HEK293 (cell line): Measurements from ENCODE around the gene TRPC4.

ENCODE experiments used
- CTCF ChIA-PET: fragments of 350-600 bp; formaldehyde crosslinking; extraction: SDS; loops from one replicate; lab custom pipeline; 2021; ENCODE audit warnings: antibody characterized with exemption; lab: Yijun Ruan, JAX
- POLR2A ChIA-PET: fragments of 300-600 bp; formaldehyde crosslinking; extraction: SDS; loops from one replicate; lab custom pipeline; 2020; ENCODE audit warnings: antibody characterized with exemption, inconsistent platforms; lab: Yijun Ruan, JAX
- H3K27ac ChIP-seq: fragments of 200-500 bp; sonication (Bioruptor generic); 2 replicates; pipeline ENCODE4 v1.5.1; 2014; ENCODE audit warnings: low read depth, low read length, control low read depth, inconsistent platforms; ENCODE audit errors: extremely low read depth
- H3K36me3 ChIP-seq, 2 experiments: fragments of 200-500 bp in 1 of 2; sonication (Bioruptor generic) in 1 of 2; 1 replicate in 1 of 2; 2 replicates in 1 of 2; pipeline ENCODE4 v1.5.1; 2014 to 2017; ENCODE audit warnings: inconsistent platforms in 2 of 2, low read length in 2 of 2; ENCODE audit not compliant: control insufficient read depth in 2 of 2, insufficient read depth in 1 of 2
- H3K4me1 ChIP-seq: fragments of 200-500 bp; sonication (Bioruptor generic); 2 replicates; pipeline ENCODE4 v1.5.1; 2014; ENCODE audit warnings: mild to moderate bottlenecking, low read length, inconsistent platforms; ENCODE audit not compliant: control insufficient read depth, insufficient read depth
- H3K4me3 ChIP-seq: 2 replicates; pipeline ENCODE4 v1.5.1; 2011; ENCODE audit warnings: low read depth, mild to moderate bottlenecking, control low read depth, low read length, moderate library complexity
- H3K9me3 ChIP-seq: fragments of 200-500 bp; sonication (Bioruptor generic); 2 replicates; pipeline ENCODE4 v1.5.1; 2014; ENCODE audit warnings: low read depth, low read length, inconsistent platforms; ENCODE audit not compliant: control insufficient read depth, insufficient read depth
- HOXC10 ChIP-seq: sonication (generic); formaldehyde crosslinking; IDR thresholded peaks from 2 replicates; pipeline ENCODE4 v1.8.1; 2023; ENCODE audit warnings: mild to moderate bottlenecking, missing genetic modification reagents
- OSR2 ChIP-seq: fragments of 450-650 bp; formaldehyde crosslinking; IDR thresholded peaks from 2 replicates; pipeline ENCODE4 v1.5.1; 2016; ENCODE audit warnings: missing biosample characterization, missing genetic modification characterization
- OVOL3 ChIP-seq: fragments of 450-650 bp; formaldehyde crosslinking; IDR thresholded peaks from 2 replicates; pipeline ENCODE4 v1.5.1; 2016; ENCODE audit warnings: missing biosample characterization, missing genetic modification characterization
- PBX3 ChIP-seq: sonication (generic); formaldehyde crosslinking; IDR thresholded peaks from 2 replicates; pipeline ENCODE4 v1.8.1; 2022; ENCODE audit warnings: mild to moderate bottlenecking, moderate library complexity, missing genetic modification reagents
- ZBTB1 ChIP-seq: fragments of 450-650 bp; formaldehyde crosslinking; IDR thresholded peaks from 2 replicates; pipeline ENCODE4 v1.5.1; 2016; ENCODE audit warnings: missing biosample characterization, missing genetic modification characterization
- ZBTB10 ChIP-seq: fragments of 450-650 bp; formaldehyde crosslinking; IDR thresholded peaks from 2 replicates; pipeline ENCODE4 v1.5.1; 2016; ENCODE audit warnings: missing biosample characterization, missing genetic modification characterization
- ZFP37 ChIP-seq: fragments of 450-650 bp; formaldehyde crosslinking; IDR thresholded peaks from 2 replicates; pipeline ENCODE4 v1.5.1; 2016; ENCODE audit warnings: missing biosample characterization, missing genetic modification characterization
- ZNF174 ChIP-seq: fragments of 450-650 bp; formaldehyde crosslinking; IDR thresholded peaks from 2 replicates; pipeline ENCODE4 v1.5.0; 2017; ENCODE audit warnings: missing biosample characterization, mild to moderate bottlenecking, missing genetic modification characterization
- ZNF19 ChIP-seq: fragments of 450-650 bp; formaldehyde crosslinking; IDR thresholded peaks from 2 replicates; pipeline ENCODE4; 2016; ENCODE audit warnings: missing biosample characterization, missing genetic modification characterization, low read depth
- ZNF26 ChIP-seq: fragments of 450-650 bp; formaldehyde crosslinking; IDR thresholded peaks from 2 replicates; pipeline ENCODE4 v1.5.1; 2016; ENCODE audit warnings: missing biosample characterization, missing genetic modification characterization
- ZNF391 ChIP-seq: fragments of 450-650 bp; formaldehyde crosslinking; IDR thresholded peaks from 2 replicates; pipeline ENCODE4 v1.5.1; 2016; ENCODE audit warnings: low read depth, missing biosample characterization, missing genetic modification characterization, borderline replicate concordance
- ZNF433 ChIP-seq: fragments of 450-650 bp; formaldehyde crosslinking; IDR thresholded peaks from 2 replicates; pipeline ENCODE4 v1.5.1; 2016; ENCODE audit warnings: missing biosample characterization, missing genetic modification characterization, low read depth
- ZNF488 ChIP-seq: fragments of 450-650 bp; formaldehyde crosslinking; IDR thresholded peaks from 2 replicates; pipeline ENCODE4 v1.5.1; 2016; ENCODE audit warnings: missing biosample characterization, missing genetic modification characterization
- ZNF521 ChIP-seq: fragments of 450-650 bp; formaldehyde crosslinking; IDR thresholded peaks from 2 replicates; pipeline ENCODE4 v1.5.1; 2017; ENCODE audit warnings: missing biosample characterization, mild to moderate bottlenecking, missing genetic modification characterization
- ZNF530 ChIP-seq: fragments of 450-650 bp; formaldehyde crosslinking; IDR thresholded peaks from 2 replicates; pipeline ENCODE4 v1.5.1; 2016; ENCODE audit warnings: low read depth, missing biosample characterization, missing genetic modification characterization
- ZNF610 ChIP-seq: fragments of 450-650 bp; formaldehyde crosslinking; IDR thresholded peaks from 2 replicates; pipeline ENCODE4 v1.5.1; 2016; ENCODE audit warnings: missing biosample characterization, missing genetic modification characterization, borderline replicate concordance
- ZNF639 ChIP-seq: fragments of 450-650 bp; formaldehyde crosslinking; IDR thresholded peaks from 2 replicates; pipeline ENCODE4 v1.5.1; 2016; ENCODE audit warnings: missing biosample characterization, missing genetic modification characterization
- ZNF654 ChIP-seq: fragments of 450-650 bp; formaldehyde crosslinking; IDR thresholded peaks from 2 replicates; pipeline ENCODE4 v1.5.1; 2016; ENCODE audit warnings: low read depth, missing biosample characterization, missing genetic modification characterization
- ZNF692 ChIP-seq: fragments of 450-650 bp; formaldehyde crosslinking; IDR thresholded peaks from 2 replicates; pipeline ENCODE4 v1.5.1; 2016; ENCODE audit warnings: missing biosample characterization, missing genetic modification characterization
- ZNF791 ChIP-seq: fragments of 450-650 bp; formaldehyde crosslinking; IDR thresholded peaks from 2 replicates; pipeline ENCODE4 v1.5.1; 2016; ENCODE audit warnings: missing biosample characterization, missing genetic modification characterization

The TRPC4 gene

GRCh38 chr13:37905736-37906135, 36.2 kb upstream of the TRPC4 start (continued):
- TF ChIP-seq ZBTB1 (tag by site-specific recombination) (no peak), ZNF174 (tag by site-specific recombination) (no peak)
- TF ChIP-seq, all 188 proteins: peak for 0

GRCh38 chr13:37899753-37900152, 30.2 kb upstream of the TRPC4 start:
- no peak for TF ChIP-seq ZFP37 (tag by site-specific recombination)
- no peak for TF ChIP-seq ZNF639 (tag by site-specific recombination)
- TF ChIP-seq ZNF26 (tag by site-specific recombination): no peak
- no peak for TF ChIP-seq OVOL3 (tag by site-specific recombination)
- no peak for TF ChIP-seq HOXC10
- no peak for TF ChIP-seq ZNF692 (tag by site-specific recombination)
- TF ChIP-seq ZBTB10: no peak
- no peak for TF ChIP-seq OSR2 (tag by site-specific recombination)
- TF ChIP-seq ZNF433 (tag by site-specific recombination): no peak
- no peak for TF ChIP-seq PBX3 (CRISPR knock-in tag)
- no peak for TF ChIP-seq ZNF530 (tag by site-specific recombination)
- TF ChIP-seq ZNF610 (tag by site-specific recombination): no peak
- TF ChIP-seq ZNF791: no peak
- no peak for TF ChIP-seq ZNF654 (tag by site-specific recombination)
- TF ChIP-seq ZNF521: no peak
- TF ChIP-seq ZNF488 (tag by site-specific recombination): no peak
- TF ChIP-seq ZNF19 (tag by site-specific recombination): no peak
- TF ChIP-seq ZNF391: no peak
- Histone ChIP-seq H3K4me1 (no peaks in the 10 kb centered on the region), H3K9me3 (no peaks in the 10 kb centered on the region), H3K36me3 (no peaks in the 10 kb centered on the region), H3K4me3 (no peak overlapping the region), H3K27ac (no peak overlapping the region)
- ChIA-PET POLR2A (no interaction called here), CTCF (no interaction called here)
